ENCODE measurements around the gene UBE3A. TPM values are rescaled to one million over a fixed set of nuclear protein-coding genes. Genes with fewer than 3 reads are reported as not detected.

UBE3A gene
- total RNA-seq, 2 donors from 2014 or later, result 92.2 to 101 TPM

DNA sequence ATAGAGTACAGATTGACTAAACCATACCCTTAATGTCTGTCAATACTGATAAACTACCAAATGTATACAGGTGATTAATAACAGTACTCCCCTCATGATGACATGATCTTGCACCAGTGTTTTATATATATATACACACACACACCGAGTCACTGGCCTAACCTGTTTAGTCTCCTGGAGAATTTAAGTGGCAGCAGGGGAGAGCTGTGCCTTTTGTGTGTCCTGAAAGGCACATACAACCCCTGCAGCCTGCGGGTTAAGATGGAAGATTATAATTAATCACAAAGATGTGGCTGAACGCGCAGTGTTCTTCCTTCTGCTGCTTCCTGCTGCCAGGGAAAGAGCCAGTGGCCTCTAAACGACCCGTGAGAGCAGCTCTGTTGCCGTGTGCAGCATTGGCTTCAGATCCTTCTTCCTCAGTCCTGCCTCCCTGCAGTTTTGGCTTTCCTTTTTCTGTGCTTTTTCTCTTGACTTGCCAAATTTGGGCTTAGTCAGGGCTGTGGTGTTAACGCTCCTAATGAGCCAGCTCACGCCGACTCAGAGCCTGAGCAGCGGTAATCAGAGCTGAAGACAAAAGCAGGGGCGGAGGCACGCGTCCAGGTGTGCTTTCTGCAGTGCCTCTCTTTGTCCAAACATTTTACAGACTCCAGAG lies 42.5 kb upstream of the UBE3A start:
- Histone ChIP-seq H3K27ac (ENCODE audit: low read depth, low read length) (no peak overlapping the region), H3K36me3 (ENCODE audit: control insufficient read depth, insufficient read depth, low read length) (no peaks in the 10 kb centered on the region), H3K4me1 (ENCODE audit: control insufficient read depth, insufficient read depth, low read length) (peaks cover 4% of the 10 kb centered on the region), H3K9me3 (ENCODE audit: control insufficient read depth, low read length) (no peaks in the 10 kb centered on the region), H3K4me3 (ENCODE audit: low read length) (peak overlapping the region; percentile 61), H3K9ac (ENCODE audit: extremely low read depth, low read length, poor library complexity, severe bottlenecking) (no peak overlapping the region), H3K27me3 (ENCODE audit: control insufficient read depth, insufficient read depth, low read length, poor library complexity, severe bottlenecking) (peaks cover 30% of the 10 kb centered on the region)
- 28 to 40% methylated on average over 3 to 14 of the region's 14 CpGs for WGBS, 2 experiments (ENCODE audit: insufficient coverage in 1 of 2, insufficient read length in 1 of 2)
- peak overlapping the region; percentile 46 for H3K27ac Mint-ChIP-seq
- TF ChIP-seq, protein P1, sequence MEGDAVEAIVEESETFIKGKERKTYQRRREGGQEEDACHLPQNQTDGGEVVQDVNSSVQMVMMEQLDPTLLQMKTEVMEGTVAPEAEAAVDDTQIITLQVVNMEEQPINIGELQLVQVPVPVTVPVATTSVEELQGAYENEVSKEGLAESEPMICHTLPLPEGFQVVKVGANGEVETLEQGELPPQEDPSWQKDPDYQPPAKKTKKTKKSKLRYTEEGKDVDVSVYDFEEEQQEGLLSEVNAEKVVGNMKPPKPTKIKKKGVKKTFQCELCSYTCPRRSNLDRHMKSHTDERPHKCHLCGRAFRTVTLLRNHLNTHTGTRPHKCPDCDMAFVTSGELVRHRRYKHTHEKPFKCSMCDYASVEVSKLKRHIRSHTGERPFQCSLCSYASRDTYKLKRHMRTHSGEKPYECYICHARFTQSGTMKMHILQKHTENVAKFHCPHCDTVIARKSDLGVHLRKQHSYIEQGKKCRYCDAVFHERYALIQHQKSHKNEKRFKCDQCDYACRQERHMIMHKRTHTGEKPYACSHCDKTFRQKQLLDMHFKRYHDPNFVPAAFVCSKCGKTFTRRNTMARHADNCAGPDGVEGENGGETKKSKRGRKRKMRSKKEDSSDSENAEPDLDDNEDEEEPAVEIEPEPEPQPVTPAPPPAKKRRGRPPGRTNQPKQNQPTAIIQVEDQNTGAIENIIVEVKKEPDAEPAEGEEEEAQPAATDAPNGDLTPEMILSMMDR (conservative IDR thresholded peaks at IDR 0.05), result no peak
- H3K4me3 Mint-ChIP-seq, result peak overlapping the region; percentile 31
- H3K27me3 Mint-ChIP-seq (ENCODE audit: insufficient read depth), result peaks cover 20% of the 10 kb centered on the region
- no peaks in the 10 kb centered on the region for H3K9me3 Mint-ChIP-seq
- no peaks in the 10 kb centered on the region for H3K36me3 Mint-ChIP-seq (ENCODE audit: low read depth)
- DNase-seq, result peak; percentile 86
- H3K4me1 Mint-ChIP-seq, result peaks cover 13% of the 10 kb centered on the region

DNA sequence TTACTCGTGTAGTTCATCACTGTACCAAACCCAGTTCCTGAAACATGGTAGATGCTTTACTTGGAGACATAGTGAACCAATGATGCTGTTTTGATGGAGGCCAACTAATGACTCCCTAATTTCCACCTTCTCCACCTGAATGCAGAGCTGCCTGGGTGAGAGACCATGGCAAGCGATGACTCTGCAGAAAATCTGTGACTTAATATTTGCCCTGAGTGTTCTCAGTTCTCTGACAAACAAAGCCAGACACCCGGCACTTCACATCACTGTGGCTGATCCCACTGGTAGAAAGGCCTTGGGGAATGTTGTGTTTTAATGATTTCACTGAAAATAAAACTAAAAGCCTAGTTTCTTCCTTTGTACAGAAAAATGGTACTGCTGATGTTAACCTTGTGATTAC lies 39.5 kb upstream of the UBE3A start:
- no peak overlapping the region for H3K27ac Mint-ChIP-seq
- Histone ChIP-seq H3K36me3 (ENCODE audit: control insufficient read depth, insufficient read depth, low read length) (no peaks in the 10 kb centered on the region), H3K9me3 (ENCODE audit: control insufficient read depth, low read length) (no peaks in the 10 kb centered on the region), H3K27ac (ENCODE audit: low read depth, low read length) (no peak overlapping the region), H3K9ac (ENCODE audit: extremely low read depth, low read length, poor library complexity, severe bottlenecking) (no peak overlapping the region), H3K4me3 (ENCODE audit: low read length) (no peak overlapping the region), H3K27me3 (ENCODE audit: control insufficient read depth, insufficient read depth, low read length, poor library complexity, severe bottlenecking) (peaks cover 30% of the 10 kb centered on the region), H3K4me1 (ENCODE audit: control insufficient read depth, insufficient read depth, low read length) (peaks cover 4% of the 10 kb centered on the region)
- TF ChIP-seq, protein P1 (conservative IDR thresholded peaks at IDR 0.05), result no peak
- H3K27me3 Mint-ChIP-seq (ENCODE audit: insufficient read depth), result peaks cover 20% of the 10 kb centered on the region
- peaks cover 9% of the 10 kb centered on the region for H3K4me1 Mint-ChIP-seq
- no peak for DNase-seq
- H3K4me3 Mint-ChIP-seq, result no peak overlapping the region
- no peaks in the 10 kb centered on the region for H3K36me3 Mint-ChIP-seq (ENCODE audit: low read depth)
- 96 to 100% methylated on average over 3 of the region's 3 CpGs for WGBS, 2 experiments (ENCODE audit: insufficient coverage in 1 of 2, insufficient read length in 1 of 2)
- H3K9me3 Mint-ChIP-seq, result no peaks in the 10 kb centered on the region

DNA sequence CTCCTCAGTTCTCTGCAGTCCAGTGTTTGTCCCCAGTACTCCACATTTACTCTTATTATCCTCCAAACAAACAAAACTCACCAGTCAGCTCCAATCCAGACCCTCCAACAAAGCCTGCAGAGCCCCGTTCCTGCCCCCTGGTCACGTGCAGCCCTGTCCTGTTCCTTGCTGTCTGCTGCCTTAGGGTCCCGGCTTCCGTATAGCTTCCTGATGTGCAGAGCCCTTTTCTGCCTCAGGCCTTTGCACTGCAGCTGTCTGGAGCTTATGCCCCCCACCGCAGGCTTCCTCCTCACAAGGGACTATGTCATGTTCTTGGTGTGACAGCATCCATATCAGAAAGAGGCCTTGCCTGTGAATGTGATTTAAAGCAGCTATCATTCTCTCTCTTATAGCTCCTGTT lies 39.0 kb upstream of the UBE3A start:
- H3K4me1 ChIP-seq (ENCODE audit: control insufficient read depth, insufficient read depth, low read length), result peaks cover 4% of the 10 kb centered on the region
- H3K4me1 Mint-ChIP-seq, result peaks cover 9% of the 10 kb centered on the region
- whole genome bisulfite sequencing, 2 experiments (ENCODE audit: insufficient coverage in 1 of 2, insufficient read length in 1 of 2), result 86 to 94% methylated on average over 5 of the region's 5 CpGs

More for the DNA sequence above, 39.0 kb upstream of the UBE3A start:
- H3K4me3 ChIP-seq (ENCODE audit: low read length), result no peak overlapping the region
- no peak overlapping the region for H3K27ac ChIP-seq (ENCODE audit: low read depth, low read length)
- no peaks in the 10 kb centered on the region for H3K36me3 Mint-ChIP-seq (ENCODE audit: low read depth)
- peak overlapping the region; percentile 10 for H3K27ac Mint-ChIP-seq
- H3K27me3 ChIP-seq (ENCODE audit: control insufficient read depth, insufficient read depth, low read length, poor library complexity, severe bottlenecking), result peaks cover 30% of the 10 kb centered on the region
- H3K9ac ChIP-seq (ENCODE audit: extremely low read depth, low read length, poor library complexity, severe bottlenecking), result no peak overlapping the region
- no peaks in the 10 kb centered on the region for H3K9me3 Mint-ChIP-seq
- H3K9me3 ChIP-seq (ENCODE audit: control insufficient read depth, low read length), result no peaks in the 10 kb centered on the region
- H3K4me3 Mint-ChIP-seq, result no peak overlapping the region
- H3K27me3 Mint-ChIP-seq (ENCODE audit: insufficient read depth), result peaks cover 20% of the 10 kb centered on the region
- DNase-seq, result no peak
- TF ChIP-seq, protein P1 (conservative IDR thresholded peaks at IDR 0.05), result no peak
- H3K36me3 ChIP-seq (ENCODE audit: control insufficient read depth, insufficient read depth, low read length), result no peaks in the 10 kb centered on the region
